Adipose tissue (tissue), 3 donors: ENCODE measurements around the gene CRKL. TPM values are rescaled to one million over a fixed set of nuclear protein-coding genes. Genes with fewer than 3 reads are reported as not detected.

Experiments used
- H3K27ac ChIP-seq: one replicate; pipeline ENCODE4 v1.5.1; 2013; ENCODE audit warnings: low read depth, low read length
- WGBS, 3 donors: extraction: QIAGEN DNeasy Blood & Tissue Kit; methylation state at CpG; one replicate each; pipeline ENCODE4 v1.1.7; 2013; 5-methylcytosine and 5-hydroxymethylcytosine counted together
- polyA plus RNA-seq, 3 donors: library from polyadenylated mRNA; stranded (reverse); fragments of 200-250 nt; gene quantifications; one replicate each; pipeline ENCODE4 v1.2.3, GENCODE V29; 2013
- donor health status: healthy with polysubstance abuse.
- donor health status: Bipolar disorder and iron deficiency.
- donor health status: healthy.

Gene CRKL, protein sequence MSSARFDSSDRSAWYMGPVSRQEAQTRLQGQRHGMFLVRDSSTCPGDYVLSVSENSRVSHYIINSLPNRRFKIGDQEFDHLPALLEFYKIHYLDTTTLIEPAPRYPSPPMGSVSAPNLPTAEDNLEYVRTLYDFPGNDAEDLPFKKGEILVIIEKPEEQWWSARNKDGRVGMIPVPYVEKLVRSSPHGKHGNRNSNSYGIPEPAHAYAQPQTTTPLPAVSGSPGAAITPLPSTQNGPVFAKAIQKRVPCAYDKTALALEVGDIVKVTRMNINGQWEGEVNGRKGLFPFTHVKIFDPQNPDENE
- 10 to 100 TPM; 10.7 to 19.8 (median 16.2) TPM for polyA plus RNA-seq

DNA sequence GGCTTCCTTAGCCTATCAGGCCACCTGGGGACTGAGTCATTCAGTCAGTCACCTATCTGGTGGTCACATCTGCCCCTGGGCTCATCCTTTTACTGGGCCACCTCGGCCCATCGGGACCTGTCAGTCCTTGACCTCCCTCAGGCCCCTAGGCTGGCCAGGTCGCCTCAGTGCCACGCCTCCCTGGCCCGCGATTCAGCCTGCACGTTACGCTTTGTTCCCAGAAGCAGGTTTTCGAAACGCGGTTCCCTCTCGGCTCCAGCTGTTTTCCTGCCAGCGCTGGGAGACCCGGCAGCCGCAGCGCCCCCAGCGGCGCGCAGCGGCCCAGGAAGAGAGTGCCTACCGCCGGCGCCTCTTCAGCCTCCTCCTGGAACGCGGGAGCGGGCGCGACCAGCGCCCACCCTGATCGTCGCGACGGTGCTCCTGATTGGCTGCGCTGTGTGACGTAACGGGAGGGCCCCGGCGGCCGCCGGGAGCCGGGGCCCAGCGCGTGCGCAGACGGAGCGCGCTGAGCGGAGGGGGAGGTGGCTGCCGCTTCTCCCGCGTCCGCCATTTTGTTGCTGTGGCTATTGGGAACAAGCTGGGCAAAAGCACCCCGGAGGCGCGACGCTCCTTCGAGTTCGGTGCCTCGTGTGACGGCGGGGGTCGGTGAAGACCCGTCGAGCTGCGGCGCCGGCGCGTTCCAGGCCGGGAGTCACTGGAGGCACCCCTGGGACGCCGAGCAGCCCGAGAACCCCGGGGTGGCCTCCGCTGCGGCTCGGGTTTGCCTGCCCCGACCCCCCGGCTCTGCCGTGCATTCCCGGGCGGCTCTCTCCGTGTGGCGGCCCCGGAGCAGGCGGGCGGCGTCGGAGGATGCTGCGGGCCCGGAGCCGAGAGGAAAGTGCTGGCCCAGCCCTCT lies at the start of gene CRKL:
CRKL (plus strand) TSS at position 492 of the 895 bp plus-strand sequence. CDS start 528 bp downstream, outside the sequence.
- WGBS, 3 donors, result 0 to 1% (median 1%) methylated on average over 90 to 92 of the region's 92 CpGs
- peak within 1 kb of the TSS; percentile 68 for H3K27ac ChIP-seq

- WGBS, 3 donors, result 74 to 86% (median 77%) methylated on average over 7 of the region's 7 CpGs
- no peak overlapping the region for H3K27ac ChIP-seq
Observed at GRCh38 chr22:20868025-20868962, 48.9 kb upstream of the CRKL start.

DNA sequence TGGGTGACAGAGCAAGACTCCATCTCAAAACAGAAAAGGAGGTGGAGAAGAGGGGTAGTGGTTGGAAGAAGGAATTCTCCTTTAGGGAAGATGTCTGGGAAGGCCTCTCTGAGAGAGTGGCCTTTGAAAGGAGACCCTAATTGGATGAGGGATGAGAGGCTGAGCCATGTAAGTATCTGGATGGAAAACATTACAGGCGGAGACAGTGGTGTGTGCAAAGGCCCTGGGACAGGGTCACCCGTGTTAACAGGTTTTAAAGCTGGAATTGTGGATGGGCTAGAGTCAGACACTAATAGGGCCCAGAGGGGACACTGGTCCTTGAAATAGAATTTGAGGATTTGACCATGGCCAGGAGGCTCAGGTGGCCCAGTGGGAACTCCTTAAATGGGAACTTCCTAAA lies 48.0 kb upstream of the CRKL start:
- 95 to 100% (median 96%) methylated on average over 2 of the region's 2 CpGs for WGBS, 3 donors
- H3K27ac ChIP-seq, result no peak overlapping the region

DNA sequence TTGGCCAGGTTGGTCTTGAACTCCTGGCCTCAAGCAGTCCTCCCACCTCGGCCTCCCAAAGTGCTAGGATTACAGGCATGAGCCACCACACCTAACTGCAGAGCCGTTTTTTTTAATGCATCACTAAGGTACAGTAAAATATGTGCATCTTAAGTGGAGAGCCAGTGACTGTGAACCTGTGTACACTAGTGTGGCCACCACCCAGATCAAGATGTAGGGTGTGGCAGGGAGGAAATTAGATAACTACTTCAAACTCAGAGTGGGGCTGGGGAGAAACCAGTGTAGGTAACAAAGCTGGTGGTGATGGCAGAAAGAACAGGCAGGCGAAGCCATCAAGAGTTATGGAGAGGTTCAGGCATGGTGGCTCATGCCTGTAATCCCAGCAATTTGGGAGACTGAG lies 44.0 kb upstream of the CRKL start:
- no peak overlapping the region for H3K27ac ChIP-seq
- WGBS, 3 donors, result 84 to 97% (median 93%) methylated on average over 3 of the region's 3 CpGs

DNA sequence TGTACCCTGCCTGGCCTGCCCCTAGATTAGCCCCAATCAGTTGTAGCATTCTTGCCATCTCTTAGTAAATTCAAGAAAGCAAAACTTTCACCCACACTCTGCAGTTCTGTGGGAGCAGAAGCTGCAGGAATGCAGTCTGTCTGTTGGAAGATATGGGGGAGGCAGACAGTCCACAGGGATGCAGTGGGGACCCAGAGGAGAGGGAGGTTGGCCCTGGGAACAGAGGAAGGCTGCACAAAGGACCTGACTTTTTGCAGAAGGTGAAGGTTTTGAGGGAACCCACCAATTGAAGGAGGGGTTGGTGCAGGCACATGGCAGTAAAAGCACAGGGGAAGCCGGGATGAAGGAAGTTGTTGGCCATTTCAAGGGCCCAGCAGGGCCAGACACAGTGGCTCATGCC lies 41.9 kb upstream of the CRKL start:
- no peak overlapping the region for H3K27ac ChIP-seq
- 75 to 90% (median 89%) methylated on average over 1 of the region's 1 CpG for WGBS, 3 donors

- WGBS, 3 donors, result 93 to 99% (median 97%) methylated on average over 3 of the region's 3 CpGs
- no peak overlapping the region for H3K27ac ChIP-seq
Observed at GRCh38 chr22:20877715-20878114, 39.5 kb upstream of the CRKL start.

DNA sequence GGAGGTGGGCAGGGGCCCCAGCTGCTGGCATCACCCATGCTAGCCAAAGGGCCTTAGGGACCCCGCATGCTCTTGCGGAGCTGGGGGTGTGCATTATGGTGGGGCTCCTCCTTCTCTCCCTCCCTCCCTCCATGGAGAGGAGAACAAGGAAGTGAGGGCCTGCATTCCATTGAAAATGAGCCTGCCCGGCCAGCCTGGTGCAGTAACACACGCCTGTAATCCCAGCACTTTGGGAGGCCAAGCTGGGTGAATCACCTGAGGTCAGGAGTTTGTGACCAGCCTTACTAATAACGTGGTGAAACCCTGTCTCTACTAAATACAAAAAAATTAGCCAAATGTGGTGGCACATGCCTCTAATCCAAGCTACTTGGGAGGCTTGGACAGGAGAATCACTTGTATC lies 36.0 kb upstream of the CRKL start:
- no peak overlapping the region for H3K27ac ChIP-seq

DNA sequence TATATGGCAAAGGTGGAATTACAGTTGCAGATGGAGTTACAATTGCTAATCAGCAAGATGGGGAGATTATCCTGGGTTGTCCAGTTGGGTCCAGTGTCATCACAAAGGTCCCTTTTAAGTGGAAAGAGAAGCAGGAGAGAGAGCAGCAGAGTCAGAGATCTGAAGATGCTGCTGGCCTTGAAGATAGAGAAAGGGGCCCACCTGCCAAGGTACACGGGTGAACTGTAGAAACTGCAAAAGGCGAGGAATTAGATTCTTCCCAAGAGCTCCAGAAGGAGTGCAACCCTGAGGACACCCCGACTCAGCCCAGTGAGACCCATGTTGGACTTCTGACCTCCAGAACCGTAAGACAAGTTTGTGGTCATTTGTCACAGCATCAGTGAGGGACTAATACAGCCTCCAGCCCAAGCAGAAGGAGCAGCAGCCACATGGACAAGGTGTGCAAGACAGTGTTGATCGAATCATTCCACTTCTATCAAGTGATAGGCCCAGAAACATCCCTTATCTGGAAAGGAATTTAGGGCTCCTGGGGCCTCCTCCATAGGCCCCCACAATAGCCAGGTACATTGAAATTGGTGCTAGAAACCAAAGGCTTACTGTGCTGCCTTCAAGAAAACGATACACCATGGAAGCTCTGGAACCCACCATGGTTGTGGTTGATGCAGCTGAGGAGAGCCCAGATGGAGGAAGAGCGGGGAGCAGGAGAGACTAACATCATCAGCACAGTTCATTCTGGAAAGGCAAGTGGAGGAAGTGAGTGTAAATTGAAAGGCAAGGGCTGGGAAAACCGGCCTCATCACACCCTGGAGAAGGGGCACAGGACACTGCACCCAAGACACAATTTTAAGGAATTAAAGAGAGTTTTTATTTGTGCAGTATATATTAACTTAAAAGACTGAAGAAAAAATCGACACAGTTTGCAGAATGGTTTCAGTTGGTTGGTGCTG lies 35.1 kb upstream of the CRKL start:
- no peak overlapping the region for H3K27ac ChIP-seq
- 86 to 92% (median 88%) methylated on average over 9 of the region's 9 CpGs for WGBS, 3 donors

More for the DNA sequence above, 36.0 kb upstream of the CRKL start:
- 73 to 90% (median 82%) methylated on average over 5 of the region's 5 CpGs for WGBS, 3 donors

DNA sequence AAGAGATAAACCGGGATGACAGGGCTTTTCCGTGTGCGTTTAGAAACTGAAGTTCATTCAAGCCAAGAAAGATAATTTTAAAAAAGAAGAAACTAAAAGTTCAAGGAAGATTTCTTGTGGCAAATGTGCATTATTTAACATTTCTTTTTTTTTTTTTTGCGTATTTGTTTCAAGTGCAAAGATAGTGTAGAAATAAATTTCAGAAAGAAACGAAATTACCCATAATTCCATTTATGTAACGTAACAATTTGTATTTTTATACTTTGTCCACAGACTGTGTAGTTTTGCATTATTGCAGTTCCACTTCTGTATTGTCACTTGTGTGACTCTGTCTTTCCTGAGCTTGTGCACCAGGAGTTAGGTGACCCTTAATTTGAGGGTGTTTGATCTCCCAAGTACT lies 34.4 kb upstream of the CRKL start:
- H3K27ac ChIP-seq, result no peak overlapping the region
- 86 to 89% (median 89%) methylated on average over 6 of the region's 6 CpGs for WGBS, 3 donors

DNA sequence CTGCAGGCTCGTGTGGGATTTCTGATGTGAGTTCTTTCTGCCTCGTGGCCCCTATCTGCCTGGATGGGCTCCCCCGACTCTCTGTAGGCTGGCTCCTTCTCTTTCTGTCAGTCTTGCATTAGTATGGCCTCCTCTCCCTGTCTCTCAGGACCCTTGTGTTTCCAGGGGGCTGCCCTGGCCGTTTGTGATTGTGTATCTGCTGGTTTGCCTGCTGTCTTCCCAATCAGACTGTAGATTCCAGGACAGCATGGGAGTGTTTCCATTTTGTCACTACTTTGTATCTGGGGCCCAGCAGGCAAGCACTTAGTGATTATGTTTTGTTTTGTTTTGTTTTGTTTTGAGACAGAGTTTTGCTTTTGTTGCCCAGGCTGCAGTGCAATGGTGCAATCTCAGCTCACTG lies 32.8 kb upstream of the CRKL start:
- 75 to 85% (median 79%) methylated on average over 4 of the region's 4 CpGs for WGBS, 3 donors
- no peak overlapping the region for H3K27ac ChIP-seq

- H3K27ac ChIP-seq, result no peak overlapping the region
- WGBS, 3 donors, result 69 to 80% (median 71%) methylated on average over 8 of the region's 8 CpGs
Observed at GRCh38 chr22:20885017-20885556, 32.1 kb upstream of the CRKL start.

- H3K27ac ChIP-seq, result no peak overlapping the region
- 25 to 35% (median 33%) methylated on average over 10 of the region's 10 CpGs for WGBS, 3 donors
Observed at GRCh38 chr22:20885557-20886323, 31.5 kb upstream of the CRKL start.

GRCh38 chr22:20887375-20887774 lies 29.8 kb upstream of the CRKL start:
- no peak overlapping the region for H3K27ac ChIP-seq
- 81 to 82% (median 82%) methylated on average over 5 of the region's 5 CpGs for WGBS, 3 donors

DNA sequence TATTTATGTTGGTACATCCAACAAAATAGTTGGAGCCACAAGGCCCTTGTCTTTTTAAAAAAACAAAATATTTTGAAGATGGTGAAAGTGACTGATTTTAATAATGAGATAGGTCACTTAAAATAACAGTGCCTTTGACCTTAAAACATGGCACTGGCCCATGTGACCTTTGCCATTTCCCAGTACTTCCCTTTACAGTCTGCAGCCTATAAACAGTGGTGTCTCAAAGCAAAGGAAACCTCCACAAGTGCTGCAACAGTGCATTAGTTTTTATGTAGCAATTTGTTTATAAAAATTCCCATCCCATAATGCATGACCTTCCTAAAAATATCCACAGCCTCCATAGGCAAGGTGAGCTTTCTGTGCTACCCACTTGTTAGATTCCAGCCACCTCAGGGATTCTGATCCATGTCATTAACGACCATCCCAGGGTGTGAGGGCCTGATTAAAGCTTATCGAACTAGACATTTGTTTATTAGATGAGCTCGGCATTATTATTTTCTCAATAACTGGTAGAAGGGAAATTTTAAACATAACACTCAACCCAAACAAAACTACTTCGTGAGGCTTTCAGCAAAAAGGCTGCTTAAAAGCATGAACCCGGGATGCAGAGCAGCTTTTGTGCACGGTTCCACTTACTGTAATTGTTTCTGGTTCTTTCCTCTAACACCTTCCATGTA lies 28.0 kb upstream of the CRKL start:
- H3K27ac ChIP-seq, result no peak overlapping the region
- WGBS, 3 donors, result 84 to 89% (median 87%) methylated on average over 6 of the region's 6 CpGs

DNA sequence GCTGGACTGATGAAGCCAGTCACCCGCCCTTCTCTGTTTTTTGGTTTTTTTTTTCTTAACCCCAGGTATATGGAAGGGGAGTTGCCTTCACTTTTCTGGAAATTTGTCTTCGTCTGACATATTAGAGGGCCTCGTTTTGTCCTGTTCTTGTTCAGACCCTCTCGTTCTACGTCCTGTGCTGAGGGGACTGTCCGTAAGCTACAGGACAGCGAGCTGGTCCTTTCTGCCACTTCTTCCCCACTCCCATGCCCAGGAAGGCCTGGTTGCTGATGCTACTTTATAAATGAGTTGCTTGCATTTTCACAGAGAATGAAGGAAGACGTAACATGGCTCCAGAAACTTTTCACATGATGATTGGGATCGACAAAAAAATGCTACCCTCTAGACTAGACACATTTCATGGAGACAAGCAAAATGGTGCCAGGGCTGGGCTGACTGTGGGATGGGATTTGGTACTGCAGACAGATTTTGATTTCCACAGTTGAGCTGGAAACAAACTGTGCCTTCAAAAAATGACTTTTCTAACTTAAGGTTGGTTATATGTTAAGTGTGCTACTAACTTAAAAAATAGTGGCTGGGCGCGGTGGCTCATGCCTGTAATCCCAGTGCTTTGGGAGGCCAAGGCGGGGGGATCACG lies 27.2 kb upstream of the CRKL start:
- WGBS, 3 donors, result 88 to 91% (median 90%) methylated on average over 13 of the region's 13 CpGs
- no peak overlapping the region for H3K27ac ChIP-seq

DNA sequence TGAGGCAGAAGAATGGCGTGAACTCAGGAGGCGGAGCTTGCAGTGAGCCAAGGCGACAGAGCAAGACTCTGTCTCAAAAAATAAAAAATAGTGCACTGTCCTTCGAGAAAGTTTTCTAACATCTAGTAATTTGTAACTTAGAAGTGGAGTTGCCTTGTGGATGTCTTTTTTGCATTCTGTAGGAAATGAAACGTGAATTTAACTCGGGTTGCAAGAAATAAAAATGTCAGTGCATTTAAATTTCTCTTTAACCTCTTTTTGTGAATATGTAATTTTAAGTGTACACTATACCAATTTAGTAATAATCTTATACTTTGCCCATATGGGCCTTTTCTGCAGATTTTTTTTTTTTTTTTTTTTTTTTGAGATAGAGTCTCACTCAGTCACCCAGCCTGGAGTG lies 26.2 kb upstream of the CRKL start:
- WGBS, 3 donors, result 95 to 96% (median 95%) methylated on average over 6 of the region's 6 CpGs

More for the DNA sequence above, 26.2 kb upstream of the CRKL start:
- no peak overlapping the region for H3K27ac ChIP-seq
